ENCODE measurements around the gene BRICD5.

BRICD5 gene

DNA sequence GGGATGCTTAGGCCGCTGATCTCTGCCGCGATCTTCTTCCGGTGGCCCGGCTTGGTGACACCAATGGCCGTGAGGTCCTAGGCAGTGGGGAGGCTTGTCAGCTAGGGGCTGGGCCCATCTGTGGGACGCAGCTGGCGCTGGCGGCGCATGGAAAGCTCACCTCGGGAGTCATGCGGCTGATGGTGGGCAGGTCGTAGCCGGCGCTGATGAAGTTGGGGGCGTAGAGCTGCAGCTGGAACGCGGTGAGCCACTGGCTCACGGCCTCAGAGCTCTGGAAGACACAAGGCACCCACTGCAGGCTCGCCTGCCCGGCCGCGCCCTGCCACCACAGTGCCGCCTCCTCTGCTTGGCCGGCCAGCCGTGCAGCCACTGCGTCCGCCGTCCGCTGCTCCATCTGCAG, 27.0 kb downstream of the BRICD5 start:
- in situ Hi-C loops (cut with MboI; ENCODE audit: low sequenced_read_pairs): no loop called here

DNA sequence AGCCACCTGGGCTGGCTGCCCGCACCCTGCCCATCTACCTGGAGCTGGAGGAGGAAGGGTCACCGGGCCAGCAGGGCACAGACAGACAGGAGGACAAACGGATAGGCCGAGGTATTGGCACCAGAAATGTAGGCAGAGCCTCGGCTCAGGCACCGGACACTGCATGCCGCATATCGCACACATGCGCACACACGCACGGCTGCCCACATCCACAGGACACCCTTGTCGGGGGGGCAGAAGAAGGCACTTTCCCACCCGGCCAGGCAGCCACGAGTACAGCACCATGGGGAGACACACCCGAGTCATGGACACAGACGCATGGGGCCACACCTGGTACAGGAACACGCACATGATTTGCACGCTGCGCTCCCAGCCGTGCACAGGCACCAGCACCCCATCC, 28.7 kb downstream of the BRICD5 start:
- in situ Hi-C loops (cut with MboI; ENCODE audit: low sequenced_read_pairs): no loop called here

- in situ Hi-C loops (cut with MboI; ENCODE audit: low sequenced_read_pairs): no loop called here
These were observed 29.4 kb downstream of the BRICD5 start for GRCh38 chr16:2180962-2181923.

DNA sequence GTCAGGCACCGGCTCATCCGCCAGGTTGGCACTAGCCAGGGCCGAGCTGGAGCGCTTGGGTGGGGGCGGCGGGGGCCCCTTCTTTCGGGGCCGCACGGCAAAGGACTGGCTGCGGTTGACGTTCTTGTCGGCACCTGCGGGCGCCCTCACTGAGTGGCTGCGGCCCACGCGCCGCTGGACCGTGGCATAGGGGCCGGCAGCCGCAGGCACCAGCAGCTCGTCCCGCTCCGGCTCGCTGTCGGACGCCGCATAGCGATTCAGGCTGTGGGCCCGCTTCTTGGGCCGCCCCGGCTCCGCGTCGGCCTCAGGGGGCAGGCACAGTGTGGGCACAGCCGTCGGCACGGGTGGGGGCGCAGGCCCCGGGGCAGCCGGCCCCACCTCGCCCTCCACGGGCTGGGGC, 30.2 kb downstream of the BRICD5 start:
- in situ Hi-C loops (cut with MboI; ENCODE audit: low sequenced_read_pairs): no loop called here

DNA sequence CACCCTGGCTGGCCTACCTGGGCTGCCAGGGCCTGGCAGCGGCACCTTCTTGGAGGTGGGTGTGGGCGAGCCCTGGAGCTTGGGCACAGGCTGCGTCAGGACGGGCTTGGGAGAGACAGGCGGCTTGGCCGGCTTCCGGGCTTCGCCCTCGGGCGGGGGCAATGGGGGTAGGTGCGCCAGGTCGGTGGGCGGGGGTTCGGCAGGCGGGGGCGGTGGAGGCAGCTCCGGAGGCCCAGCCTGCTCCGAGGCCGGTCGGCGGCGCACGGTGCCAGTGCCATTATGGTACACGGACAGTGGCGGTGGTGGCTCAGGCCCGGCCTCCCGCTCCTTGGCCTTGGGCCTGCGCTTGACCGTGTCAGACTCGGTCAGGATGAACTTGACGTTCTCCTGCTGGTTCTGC, 31.1 kb downstream of the BRICD5 start:
- in situ Hi-C loops (cut with MboI; ENCODE audit: low sequenced_read_pairs): no loop called here

GRCh38 chr16:2179107-2179501, 31.6 kb downstream of the BRICD5 start:
- in situ Hi-C loops (cut with MboI; ENCODE audit: low sequenced_read_pairs): no loop called here

DNA sequence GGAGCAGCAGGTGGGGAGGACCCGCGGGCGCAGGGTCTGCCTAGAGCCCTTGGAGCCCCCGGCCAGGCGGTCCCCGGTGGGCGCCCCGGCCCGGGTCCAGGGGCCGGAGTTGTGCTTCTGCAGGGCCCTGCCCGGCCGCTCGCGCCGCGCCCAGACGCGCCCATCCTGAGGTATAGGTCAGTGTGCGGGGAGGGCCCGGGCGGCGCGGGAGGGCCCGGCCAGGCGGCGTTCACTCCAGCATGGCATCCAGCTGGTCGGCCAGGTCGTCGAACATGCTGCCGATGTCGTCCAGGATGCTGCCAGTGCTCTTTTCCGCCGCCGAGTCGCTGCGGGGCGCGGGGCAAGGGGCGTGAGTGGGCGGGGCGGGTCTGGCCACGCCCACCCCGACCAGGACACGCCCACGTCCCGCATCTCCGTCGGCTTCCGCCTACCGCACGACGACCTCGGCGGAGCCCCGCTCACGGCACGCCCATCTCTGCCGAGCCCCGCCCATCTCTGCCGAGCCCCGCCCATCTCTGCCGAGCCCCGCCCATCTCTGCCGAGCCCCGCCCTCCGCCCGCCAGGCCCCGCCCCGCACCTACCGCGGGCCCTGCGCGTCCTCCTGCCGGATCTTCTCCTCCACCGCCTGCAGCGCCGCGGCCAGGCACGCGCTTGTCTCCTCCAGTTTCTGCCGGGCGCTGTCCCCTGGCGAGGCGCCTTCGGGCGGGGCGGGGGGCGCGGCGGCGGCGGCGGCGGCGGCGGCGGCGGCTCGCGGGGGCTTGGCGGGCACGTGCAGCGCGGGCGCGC, 32.1 kb downstream of the BRICD5 start:
- in situ Hi-C loops (cut with MboI; ENCODE audit: low sequenced_read_pairs): no loop called here

- in situ Hi-C loops (cut with MboI; ENCODE audit: low sequenced_read_pairs): no loop called here
These were observed 33.1 kb downstream of the BRICD5 start for GRCh38 chr16:2177561-2177960.

DNA sequence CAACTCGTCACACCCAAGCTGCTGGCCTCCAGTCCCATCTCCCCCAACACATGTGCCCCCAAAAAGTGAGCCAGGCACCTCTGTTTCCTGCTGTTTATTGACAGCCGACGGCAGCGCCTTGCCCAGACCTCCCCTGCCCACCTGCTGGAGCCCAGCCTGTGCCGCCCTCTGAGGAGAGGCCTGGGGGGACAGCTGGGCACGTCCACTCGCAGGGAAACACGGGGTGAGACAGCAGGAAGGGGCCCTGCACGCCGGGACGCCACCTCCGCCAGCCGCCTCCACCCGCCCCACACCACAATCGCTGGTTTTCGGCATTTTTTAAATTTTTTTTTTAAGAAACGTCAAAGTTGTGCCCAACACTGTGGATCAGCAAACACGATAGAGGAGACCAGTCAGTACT, 33.6 kb downstream of the BRICD5 start:
- in situ Hi-C loops (cut with MboI; ENCODE audit: low sequenced_read_pairs): no loop called here

DNA sequence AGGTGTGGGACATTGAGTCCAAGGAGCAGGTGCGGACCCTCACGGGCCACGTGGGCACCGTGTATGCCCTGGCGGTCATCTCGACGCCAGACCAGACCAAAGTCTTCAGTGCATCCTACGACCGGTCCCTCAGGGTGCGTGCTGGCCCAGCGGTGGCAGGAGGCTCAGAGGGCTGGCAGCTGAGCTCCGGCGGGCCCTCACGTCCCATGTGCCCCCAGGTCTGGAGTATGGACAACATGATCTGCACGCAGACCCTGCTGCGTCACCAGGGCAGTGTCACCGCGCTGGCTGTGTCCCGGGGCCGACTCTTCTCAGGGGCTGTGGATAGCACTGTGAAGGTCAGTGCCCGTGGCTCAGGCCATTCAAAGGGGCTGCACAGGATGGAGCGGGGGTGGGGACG, 34.6 kb downstream of the BRICD5 start:
- in situ Hi-C loops (cut with MboI; ENCODE audit: low sequenced_read_pairs): no loop called here

DNA sequence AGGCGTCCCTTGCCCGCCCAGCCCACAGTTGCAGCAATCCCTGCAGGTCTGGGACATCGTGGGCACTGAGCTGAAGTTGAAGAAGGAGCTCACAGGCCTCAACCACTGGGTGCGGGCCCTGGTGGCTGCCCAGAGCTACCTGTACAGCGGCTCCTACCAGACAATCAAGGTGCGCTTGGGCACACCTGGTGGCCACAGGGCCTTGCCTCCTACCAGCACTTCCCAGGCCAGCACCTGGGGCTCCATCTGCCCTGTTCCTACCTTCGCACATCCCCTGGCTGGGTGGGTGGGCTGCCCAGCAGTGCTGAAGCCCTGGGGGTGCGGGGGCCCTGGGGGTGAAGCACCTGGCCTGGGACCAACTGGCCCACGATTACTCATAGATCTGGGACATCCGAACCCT, 35.2 kb downstream of the BRICD5 start:
- in situ Hi-C loops (cut with MboI; ENCODE audit: low sequenced_read_pairs): no loop called here

DNA sequence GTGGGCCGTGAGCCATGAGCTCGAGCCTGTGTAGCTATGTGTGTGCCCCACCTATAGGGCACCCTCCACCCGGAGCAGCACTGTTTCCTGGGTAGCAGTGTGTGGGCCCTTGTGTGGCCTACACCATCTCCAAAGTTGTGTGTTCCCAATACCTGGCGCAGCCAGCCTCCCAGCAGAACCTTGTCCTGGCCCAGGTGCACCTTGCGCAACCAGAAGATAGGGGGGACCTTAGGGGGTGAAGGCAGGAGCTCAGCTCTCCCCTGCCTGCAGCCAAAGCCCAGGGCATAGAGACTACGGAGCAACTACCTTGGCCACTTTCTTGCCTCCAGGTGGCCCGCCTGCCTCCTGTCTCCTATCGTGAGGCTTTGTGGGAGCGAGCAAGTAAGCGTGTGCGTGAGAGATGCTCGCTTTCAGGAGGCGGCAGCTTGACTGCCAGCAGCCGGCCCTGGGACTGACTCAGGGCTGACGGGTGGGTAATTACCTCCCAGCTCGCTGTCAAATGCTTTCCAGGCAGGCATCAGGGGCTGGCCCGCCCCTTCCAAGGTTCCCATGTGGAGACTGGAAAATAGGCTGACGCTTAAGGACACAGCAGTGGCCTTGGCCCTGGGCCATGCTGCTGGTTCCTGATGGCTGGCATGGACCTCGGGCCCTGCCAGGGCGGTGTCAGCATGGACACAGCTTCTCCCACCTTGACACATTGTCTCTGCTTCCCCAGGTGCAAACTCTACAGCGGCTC, 36.1 kb downstream of the BRICD5 start:
- in situ Hi-C loops (cut with MboI; ENCODE audit: low sequenced_read_pairs): no loop called here

GRCh38 chr16:2173916-2174315, 36.7 kb downstream of the BRICD5 start:
- in situ Hi-C loops (cut with MboI; ENCODE audit: low sequenced_read_pairs): no loop called here

- in situ Hi-C loops (cut with MboI; ENCODE audit: low sequenced_read_pairs): no loop called here
These were observed 37.3 kb downstream of the BRICD5 start for GRCh38 chr16:2173366-2173765.

- in situ Hi-C loops (cut with MboI; ENCODE audit: low sequenced_read_pairs): no loop called here
These were observed 37.9 kb downstream of the BRICD5 start for GRCh38 chr16:2172688-2173335.

DNA sequence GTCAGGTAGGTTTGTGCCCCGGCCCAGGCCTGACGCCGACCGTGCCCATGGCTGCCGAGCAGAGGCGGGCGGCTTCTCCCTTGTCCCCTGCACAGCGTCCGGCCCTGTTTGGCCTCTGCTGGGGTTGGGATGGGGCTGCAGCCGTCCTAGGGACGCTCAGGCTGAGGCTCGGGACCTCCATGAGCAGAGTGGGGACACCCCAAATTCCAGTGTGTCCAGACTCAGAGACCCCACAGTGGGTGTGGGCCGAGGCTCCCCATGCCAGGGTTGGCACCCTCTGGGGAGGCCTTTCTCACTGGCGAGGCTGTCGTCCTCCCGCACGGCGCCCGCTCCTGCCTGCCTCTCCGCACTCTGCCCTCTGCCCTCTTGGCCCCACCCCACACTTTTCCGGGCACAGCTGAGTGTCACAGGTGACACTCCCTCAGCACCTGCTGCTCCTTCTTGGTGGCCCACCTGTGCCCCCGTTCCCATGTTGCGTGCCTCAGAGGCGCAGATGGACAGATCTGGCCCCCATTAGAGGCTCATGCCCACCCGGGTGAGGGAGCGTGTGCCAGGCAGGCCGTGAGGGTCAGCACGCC, 39.0 kb downstream of the BRICD5 start:
- in situ Hi-C loops (cut with MboI; ENCODE audit: low sequenced_read_pairs): no loop called here

- in situ Hi-C loops (cut with MboI; ENCODE audit: low sequenced_read_pairs): no loop called here
These were observed 39.9 kb downstream of the BRICD5 start for GRCh38 chr16:2170587-2171435.

- in situ Hi-C loops (cut with MboI; ENCODE audit: low sequenced_read_pairs): no loop called here
These were observed 40.6 kb downstream of the BRICD5 start for GRCh38 chr16:2170080-2170479.

GRCh38 chr16:2167068-2167638, 43.5 kb downstream of the BRICD5 start:
- in situ Hi-C loops (cut with MboI; ENCODE audit: low sequenced_read_pairs): no loop called here
